GM23338 (cell line): ENCODE results near the gene TNNT2.

ENCODE experiments used
- CREB1 ChIP-seq: fragments of 250-450 bp; sonication (Bioruptor Pico); IDR thresholded peaks from 2 replicates; pipeline ENCODE4 v1.5.0; 2020; ENCODE audit warnings: low read depth, mild to moderate bottlenecking, moderate library complexity
- EZH2 ChIP-seq: fragments of 200-600 bp; sonication (generic); IDR thresholded peaks from one replicate; pipeline ENCODE4 v1.8.0; 2017; ENCODE audit warnings: antibody characterized with exemption, mild to moderate bottlenecking, low read depth; ENCODE audit not compliant: unreplicated experiment
- POLR2AphosphoS5 ChIP-seq: IDR thresholded peaks from 2 replicates; pipeline ENCODE4 v1.6.1; 2016; ENCODE audit warnings: antibody characterized with exemption, low read depth
- ZNF114 ChIP-seq: fragments of 250-450 bp; sonication (Bioruptor Pico); IDR thresholded peaks from 2 replicates; pipeline ENCODE4 v1.5.0; 2020; ENCODE audit warnings: mild to moderate bottlenecking, moderate library complexity
- TF ChIP-seq, protein P1 (sequence below), 2 experiments: fragments of 200-600 bp in 1 of 2; sonication (generic) in 1 of 2; conservative IDR thresholded peaks; 2 replicates each; pipeline versions ENCODE4 v1.5.1 to v1.6.1; 2016 to 2017; ENCODE audit warnings: antibody characterized with exemption in 2 of 2, low read depth in 2 of 2, mild to moderate bottlenecking in 2 of 2, moderate library complexity in 1 of 2
- TF ChIP-seq, protein P2 (sequence below): IDR thresholded peaks from one replicate; pipeline ENCODE4 v1.6.1; 2018; ENCODE audit warnings: antibody characterized with exemption; ENCODE audit not compliant: unreplicated experiment

DNA sequence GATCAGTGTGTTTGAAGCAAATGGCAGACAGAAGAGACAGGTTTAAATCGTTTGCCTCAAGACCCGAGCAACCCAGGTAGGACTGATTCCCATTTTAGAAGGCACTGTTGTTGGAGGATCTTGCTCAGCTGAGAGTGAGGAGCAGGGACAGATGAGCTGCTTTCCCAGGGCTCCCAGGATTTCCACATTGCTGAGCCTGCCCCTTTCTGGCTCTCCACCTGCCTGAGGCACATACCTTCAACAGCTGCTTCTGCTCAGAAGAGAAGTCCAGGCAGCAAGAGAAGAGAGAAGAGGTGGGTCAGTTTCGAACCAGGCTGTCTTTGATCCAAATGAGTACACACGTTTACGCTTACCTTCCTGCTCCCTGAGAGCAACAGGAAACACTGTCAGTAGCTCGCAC lies 5.7 kb downstream of the TNNT2 start:
- TF ChIP-seq, protein P1, sequence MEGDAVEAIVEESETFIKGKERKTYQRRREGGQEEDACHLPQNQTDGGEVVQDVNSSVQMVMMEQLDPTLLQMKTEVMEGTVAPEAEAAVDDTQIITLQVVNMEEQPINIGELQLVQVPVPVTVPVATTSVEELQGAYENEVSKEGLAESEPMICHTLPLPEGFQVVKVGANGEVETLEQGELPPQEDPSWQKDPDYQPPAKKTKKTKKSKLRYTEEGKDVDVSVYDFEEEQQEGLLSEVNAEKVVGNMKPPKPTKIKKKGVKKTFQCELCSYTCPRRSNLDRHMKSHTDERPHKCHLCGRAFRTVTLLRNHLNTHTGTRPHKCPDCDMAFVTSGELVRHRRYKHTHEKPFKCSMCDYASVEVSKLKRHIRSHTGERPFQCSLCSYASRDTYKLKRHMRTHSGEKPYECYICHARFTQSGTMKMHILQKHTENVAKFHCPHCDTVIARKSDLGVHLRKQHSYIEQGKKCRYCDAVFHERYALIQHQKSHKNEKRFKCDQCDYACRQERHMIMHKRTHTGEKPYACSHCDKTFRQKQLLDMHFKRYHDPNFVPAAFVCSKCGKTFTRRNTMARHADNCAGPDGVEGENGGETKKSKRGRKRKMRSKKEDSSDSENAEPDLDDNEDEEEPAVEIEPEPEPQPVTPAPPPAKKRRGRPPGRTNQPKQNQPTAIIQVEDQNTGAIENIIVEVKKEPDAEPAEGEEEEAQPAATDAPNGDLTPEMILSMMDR (conservative IDR thresholded peaks at IDR 0.05; ENCODE audit: low read depth in 2 of 2) = no peak
- no peak for TF ChIP-seq EZH2
- TF ChIP-seq POLR2AphosphoS5 = no peak
- TF ChIP-seq, protein P2, sequence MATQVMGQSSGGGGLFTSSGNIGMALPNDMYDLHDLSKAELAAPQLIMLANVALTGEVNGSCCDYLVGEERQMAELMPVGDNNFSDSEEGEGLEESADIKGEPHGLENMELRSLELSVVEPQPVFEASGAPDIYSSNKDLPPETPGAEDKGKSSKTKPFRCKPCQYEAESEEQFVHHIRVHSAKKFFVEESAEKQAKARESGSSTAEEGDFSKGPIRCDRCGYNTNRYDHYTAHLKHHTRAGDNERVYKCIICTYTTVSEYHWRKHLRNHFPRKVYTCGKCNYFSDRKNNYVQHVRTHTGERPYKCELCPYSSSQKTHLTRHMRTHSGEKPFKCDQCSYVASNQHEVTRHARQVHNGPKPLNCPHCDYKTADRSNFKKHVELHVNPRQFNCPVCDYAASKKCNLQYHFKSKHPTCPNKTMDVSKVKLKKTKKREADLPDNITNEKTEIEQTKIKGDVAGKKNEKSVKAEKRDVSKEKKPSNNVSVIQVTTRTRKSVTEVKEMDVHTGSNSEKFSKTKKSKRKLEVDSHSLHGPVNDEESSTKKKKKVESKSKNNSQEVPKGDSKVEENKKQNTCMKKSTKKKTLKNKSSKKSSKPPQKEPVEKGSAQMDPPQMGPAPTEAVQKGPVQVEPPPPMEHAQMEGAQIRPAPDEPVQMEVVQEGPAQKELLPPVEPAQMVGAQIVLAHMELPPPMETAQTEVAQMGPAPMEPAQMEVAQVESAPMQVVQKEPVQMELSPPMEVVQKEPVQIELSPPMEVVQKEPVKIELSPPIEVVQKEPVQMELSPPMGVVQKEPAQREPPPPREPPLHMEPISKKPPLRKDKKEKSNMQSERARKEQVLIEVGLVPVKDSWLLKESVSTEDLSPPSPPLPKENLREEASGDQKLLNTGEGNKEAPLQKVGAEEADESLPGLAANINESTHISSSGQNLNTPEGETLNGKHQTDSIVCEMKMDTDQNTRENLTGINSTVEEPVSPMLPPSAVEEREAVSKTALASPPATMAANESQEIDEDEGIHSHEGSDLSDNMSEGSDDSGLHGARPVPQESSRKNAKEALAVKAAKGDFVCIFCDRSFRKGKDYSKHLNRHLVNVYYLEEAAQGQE = no peak
- no peak for TF ChIP-seq CREB1 (CRISPR knock-in tag)
- no peak for TF ChIP-seq ZNF114
